Skeletal muscle satellite cell (primary cell): ENCODE measurements around the gene GMPR2.

Experiments used
- H3K27me3 ChIP-seq: 2 replicates; pipeline ENCODE4 v1.7.0; 2013; ENCODE audit warnings: low read length; ENCODE audit not compliant: control insufficient read depth, insufficient read depth
- H3K36me3 ChIP-seq: 2 replicates; pipeline ENCODE4 v1.7.0; 2013; ENCODE audit warnings: mild to moderate bottlenecking, control low read depth, low read length; ENCODE audit not compliant: insufficient read depth
- H3K4me1 ChIP-seq: 2 replicates; pipeline ENCODE4 v1.7.0; 2013; ENCODE audit warnings: low read length; ENCODE audit not compliant: control insufficient read depth, insufficient read depth
- H3K4me2 ChIP-seq: 2 replicates; pipeline ENCODE4 v1.7.0; 2013; ENCODE audit warnings: mild to moderate bottlenecking, low read length
- H3K4me3 ChIP-seq: 2 replicates; pipeline ENCODE4 v1.7.0; 2013; ENCODE audit warnings: low read length
- H3K9ac ChIP-seq: 2 replicates; pipeline ENCODE4 v1.7.0; 2013; ENCODE audit warnings: mild to moderate bottlenecking, low read depth, low read length, moderate library complexity
- H3K9me3 ChIP-seq: replicated peaks from 2 replicates; pipeline ENCODE4 v1.7.0; 2013; ENCODE audit warnings: mild to moderate bottlenecking, control low read depth, low read length

GMPR2 gene

DNA sequence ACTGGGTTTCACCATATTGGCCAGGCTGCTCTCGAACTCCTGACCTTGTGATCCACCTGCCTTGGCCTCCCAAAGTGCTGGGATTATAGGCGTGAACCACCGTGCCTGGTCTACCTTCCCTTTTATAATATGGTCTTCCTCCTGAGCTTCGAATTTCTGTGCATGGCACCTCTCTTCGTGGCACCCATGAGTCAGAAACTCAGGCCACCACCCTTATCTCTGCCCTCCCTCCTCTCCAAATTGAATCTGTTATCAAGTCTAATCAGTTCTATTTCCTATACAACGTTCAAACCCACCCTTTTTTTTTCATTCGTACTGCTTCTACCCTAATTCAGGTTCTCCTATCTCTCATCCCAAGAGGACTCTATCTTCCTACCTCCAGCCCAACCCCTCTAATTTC lies 14.7 kb downstream of the GMPR2 start:
- Histone ChIP-seq H3K36me3 (no peaks in the 10 kb centered on the region), H3K4me1 (peaks cover 8% of the 10 kb centered on the region), H3K9me3 (no peaks in the 10 kb centered on the region), H3K4me2 (no peak overlapping the region), H3K27me3 (no peaks in the 10 kb centered on the region), H3K9ac (no peak overlapping the region), H3K4me3 (no peak overlapping the region)

DNA sequence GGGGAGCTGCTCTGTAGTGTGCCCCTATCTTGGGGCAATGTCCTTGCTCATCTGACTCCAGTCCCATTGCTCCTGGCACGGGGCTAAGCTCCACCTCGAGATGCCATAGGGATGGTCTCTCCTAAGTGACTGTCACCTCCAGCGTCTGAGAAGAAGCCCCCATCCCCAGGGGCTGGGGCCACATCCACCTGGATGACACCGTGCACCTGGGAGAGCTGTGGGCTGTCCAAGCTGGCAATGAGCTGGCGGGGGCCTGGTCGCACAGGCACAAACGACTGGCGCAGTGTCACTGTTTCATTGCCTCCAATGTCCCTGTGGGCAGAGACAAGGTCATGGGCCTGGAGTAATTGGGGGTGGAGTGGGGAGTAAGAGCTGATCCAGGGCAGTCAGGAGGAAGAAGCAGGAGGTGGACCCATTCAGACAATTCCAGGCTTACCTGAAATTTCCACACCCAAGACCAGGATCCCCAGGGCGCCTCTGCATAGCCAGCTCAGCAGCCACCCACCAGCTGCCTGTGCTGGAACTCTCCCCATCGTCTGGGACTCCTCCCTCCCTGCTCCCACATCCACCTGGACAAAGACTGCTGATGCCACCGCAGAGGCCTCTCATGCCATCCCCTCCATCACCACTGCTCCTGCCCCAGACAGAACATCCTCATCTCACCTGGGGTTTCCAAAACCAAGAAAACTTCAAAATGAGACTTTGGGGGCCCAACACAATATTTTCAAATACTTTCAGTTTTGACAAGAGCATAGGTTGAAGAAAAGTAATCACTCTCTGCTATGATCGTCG lies 16.7 kb downstream of the GMPR2 start:
- Histone ChIP-seq H3K4me1 (no peaks in the 10 kb centered on the region), H3K9me3 (no peaks in the 10 kb centered on the region), H3K4me3 (no peak overlapping the region), H3K36me3 (no peaks in the 10 kb centered on the region), H3K4me2 (no peak overlapping the region), H3K27me3 (no peaks in the 10 kb centered on the region), H3K9ac (no peak overlapping the region)

DNA sequence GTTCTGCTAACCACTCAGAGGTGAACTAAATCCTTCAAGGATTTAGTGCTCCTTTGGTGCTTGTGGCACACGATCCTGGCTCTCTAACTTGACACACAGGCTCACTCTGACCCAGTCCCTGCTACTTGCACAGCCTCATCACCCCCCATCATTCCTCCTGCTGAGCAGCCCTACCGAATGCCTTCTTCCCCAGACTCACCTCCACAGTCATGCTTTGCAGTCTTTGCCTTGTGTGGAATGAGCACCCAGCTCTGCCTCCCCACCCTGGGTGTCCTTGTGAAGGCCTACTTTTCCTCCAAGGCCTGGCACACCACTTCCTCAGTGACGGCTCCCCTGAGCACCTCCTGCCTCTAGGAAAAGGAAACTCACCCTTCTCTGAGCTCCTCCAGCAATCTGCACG lies 17.6 kb downstream of the GMPR2 start:
- H3K9ac ChIP-seq, result no peak overlapping the region
- no peak overlapping the region for H3K4me2 ChIP-seq
- H3K4me1 ChIP-seq, result no peaks in the 10 kb centered on the region
- H3K9me3 ChIP-seq, result no peaks in the 10 kb centered on the region
- no peaks in the 10 kb centered on the region for H3K36me3 ChIP-seq
- H3K4me3 ChIP-seq, result no peak overlapping the region
- no peaks in the 10 kb centered on the region for H3K27me3 ChIP-seq

DNA sequence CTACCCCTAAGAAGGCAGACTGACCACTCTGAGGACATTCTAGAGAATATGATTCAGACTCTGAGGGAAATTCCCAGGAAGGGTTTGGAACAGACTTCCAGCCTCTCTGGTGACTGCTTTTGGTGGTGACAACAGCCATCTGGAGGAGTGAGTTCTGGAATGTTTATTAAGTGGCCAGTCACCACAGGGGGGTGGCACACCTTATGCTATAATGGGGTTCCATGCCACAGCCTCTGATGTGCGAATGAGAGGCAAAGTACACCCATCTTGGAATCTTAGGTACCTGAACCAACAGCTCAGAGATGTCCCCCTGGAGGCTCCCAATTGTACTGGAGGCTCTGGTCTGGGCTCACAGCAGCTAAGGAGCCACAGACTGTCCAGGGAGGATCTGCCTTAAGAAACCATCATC lies 19.2 kb downstream of the GMPR2 start:
- no peaks in the 10 kb centered on the region for H3K9me3 ChIP-seq
- H3K36me3 ChIP-seq, result no peaks in the 10 kb centered on the region
- no peaks in the 10 kb centered on the region for H3K27me3 ChIP-seq
- no peak overlapping the region for H3K4me3 ChIP-seq
- no peaks in the 10 kb centered on the region for H3K4me1 ChIP-seq
- H3K9ac ChIP-seq, result no peak overlapping the region
- no peak overlapping the region for H3K4me2 ChIP-seq

DNA sequence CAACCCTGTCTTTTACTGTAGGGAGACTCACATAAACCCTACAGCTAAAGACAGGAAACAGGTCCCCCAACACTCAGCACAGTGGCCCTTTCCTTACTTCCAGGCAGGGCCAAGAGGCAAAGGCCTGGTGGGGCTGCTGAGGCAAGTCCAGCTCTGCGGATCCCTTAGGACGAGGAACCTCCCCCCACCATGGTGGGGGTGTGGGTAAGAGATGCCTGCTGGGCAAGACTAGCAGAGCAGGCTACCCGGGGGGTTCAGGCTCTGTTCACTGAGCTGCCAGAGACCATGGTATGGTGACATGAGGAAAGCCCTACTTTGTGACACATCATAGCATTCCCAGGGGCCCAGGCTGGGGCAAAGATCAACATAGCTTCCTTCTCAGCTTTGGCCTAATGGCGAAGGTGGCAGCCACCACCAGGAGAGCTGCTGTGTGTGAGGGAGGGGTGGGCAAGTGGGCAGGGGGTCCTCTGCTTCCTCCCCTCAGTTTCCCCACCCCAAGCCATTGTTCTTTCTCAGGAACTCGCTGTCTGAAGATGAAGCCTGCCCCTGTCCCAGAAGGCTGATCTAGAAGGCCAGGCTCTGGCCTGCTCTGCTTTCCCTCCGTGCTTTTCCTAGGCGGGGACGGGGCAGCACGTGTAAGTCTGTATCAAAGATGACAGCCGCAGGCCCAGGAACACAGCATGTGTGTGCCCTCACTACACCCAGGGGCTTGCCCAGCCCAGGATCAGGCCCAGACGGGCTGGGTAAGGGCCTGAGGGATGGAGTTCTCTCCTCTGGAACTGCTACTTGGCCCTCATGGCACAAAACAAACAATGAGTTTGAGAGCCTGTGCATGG lies 19.8 kb downstream of the GMPR2 start:
- Histone ChIP-seq H3K36me3 (no peaks in the 10 kb centered on the region), H3K27me3 (no peaks in the 10 kb centered on the region), H3K4me2 (no peak overlapping the region), H3K9ac (no peak overlapping the region), H3K4me3 (no peak overlapping the region), H3K4me1 (no peaks in the 10 kb centered on the region), H3K9me3 (no peaks in the 10 kb centered on the region)

DNA sequence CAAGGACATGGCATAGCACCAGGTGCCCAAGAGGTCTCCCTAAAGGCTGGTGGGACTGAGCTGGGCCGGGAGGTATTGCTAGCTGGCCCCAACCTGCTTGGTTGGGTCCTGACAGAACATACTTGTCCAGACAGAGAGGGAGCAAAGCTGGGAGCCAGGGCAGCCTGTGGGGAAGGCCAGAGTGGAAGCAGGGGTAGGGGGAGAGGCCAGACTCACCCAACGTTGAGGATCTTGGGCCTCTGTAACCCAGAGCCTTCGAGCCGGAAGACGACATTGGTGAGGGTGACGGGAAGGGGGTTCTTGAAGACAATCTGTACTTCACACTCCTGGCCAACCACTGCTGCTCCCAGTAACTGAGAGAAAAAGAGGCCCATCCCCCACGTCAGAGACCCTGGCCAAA lies 21.2 kb downstream of the GMPR2 start:
- no peak overlapping the region for H3K4me3 ChIP-seq

DNA sequence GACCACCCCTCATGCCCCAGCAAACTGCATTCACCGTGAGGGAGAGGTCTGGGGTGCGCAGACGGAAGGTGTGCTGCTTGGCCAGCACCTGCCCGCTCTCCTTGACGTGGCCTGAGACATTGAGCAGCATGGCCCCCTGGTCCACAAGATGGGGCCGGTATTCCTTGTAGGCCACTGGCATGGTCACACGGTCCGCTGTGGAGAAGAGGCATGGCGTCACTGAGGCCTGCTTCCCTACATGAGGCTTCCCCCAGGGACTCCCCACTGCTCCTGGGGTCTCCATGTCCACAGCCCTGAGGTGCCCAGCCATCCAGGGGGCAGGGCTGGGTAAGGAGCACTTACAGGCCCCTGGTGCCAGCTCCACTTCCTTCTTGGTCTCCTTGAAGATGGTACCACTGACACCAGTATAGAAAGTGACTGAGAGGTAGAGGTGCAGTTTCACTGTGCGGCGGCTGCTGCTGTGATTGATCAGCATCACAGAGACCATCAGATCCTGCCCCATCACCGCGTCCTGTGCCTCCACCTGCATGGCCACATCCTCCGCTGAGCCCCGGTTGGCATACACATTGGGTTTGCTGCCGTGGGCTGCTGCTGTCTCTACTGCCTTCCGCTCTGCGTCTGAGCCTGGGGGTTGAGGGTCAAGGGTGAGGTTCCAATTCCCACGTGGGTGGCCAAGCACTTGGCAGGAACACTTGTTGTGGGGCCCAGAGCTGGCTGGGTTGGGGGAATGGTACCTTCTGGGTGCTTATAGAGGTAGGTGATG lies 22.1 kb downstream of the GMPR2 start:
- H3K4me1 ChIP-seq, result peaks cover 8% of the 10 kb centered on the region
- H3K27me3 ChIP-seq, result no peaks in the 10 kb centered on the region
- no peaks in the 10 kb centered on the region for H3K9me3 ChIP-seq
- H3K36me3 ChIP-seq, result no peaks in the 10 kb centered on the region
- H3K4me3 ChIP-seq, result no peak overlapping the region
- H3K9ac ChIP-seq, result no peak overlapping the region
- no peak overlapping the region for H3K4me2 ChIP-seq

More for the DNA sequence above, 21.2 kb downstream of the GMPR2 start:
- no peak overlapping the region for H3K4me2 ChIP-seq
- H3K36me3 ChIP-seq, result no peaks in the 10 kb centered on the region
- H3K9me3 ChIP-seq, result no peaks in the 10 kb centered on the region
- H3K4me1 ChIP-seq, result peaks cover 1% of the 10 kb centered on the region
- H3K27me3 ChIP-seq, result no peaks in the 10 kb centered on the region
- no peak overlapping the region for H3K9ac ChIP-seq

DNA sequence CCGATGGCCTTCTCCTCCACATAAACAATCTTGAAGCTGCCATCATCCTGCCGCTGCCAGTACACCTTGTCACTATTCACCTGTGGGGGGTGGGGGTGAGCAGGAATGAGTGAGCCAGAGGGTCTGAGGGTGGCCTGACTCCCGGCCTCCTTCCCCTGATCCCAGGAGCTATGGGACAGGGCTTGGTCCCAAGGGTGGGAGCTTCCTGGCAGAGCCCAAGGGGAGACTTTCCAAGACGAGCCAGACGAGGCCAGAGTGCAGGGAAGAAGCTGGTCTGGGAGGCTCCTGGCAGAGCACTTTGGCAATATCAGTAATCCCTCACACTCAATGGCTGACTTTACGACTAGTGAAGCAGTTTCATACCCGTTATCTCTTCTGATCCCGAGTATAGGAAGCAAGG lies 22.7 kb downstream of the GMPR2 start:
- no peaks in the 10 kb centered on the region for H3K27me3 ChIP-seq
- peaks cover 8% of the 10 kb centered on the region for H3K4me1 ChIP-seq
- H3K4me3 ChIP-seq, result no peak overlapping the region
- no peaks in the 10 kb centered on the region for H3K36me3 ChIP-seq
- no peaks in the 10 kb centered on the region for H3K9me3 ChIP-seq
- H3K4me2 ChIP-seq, result no peak overlapping the region
- no peak overlapping the region for H3K9ac ChIP-seq

DNA sequence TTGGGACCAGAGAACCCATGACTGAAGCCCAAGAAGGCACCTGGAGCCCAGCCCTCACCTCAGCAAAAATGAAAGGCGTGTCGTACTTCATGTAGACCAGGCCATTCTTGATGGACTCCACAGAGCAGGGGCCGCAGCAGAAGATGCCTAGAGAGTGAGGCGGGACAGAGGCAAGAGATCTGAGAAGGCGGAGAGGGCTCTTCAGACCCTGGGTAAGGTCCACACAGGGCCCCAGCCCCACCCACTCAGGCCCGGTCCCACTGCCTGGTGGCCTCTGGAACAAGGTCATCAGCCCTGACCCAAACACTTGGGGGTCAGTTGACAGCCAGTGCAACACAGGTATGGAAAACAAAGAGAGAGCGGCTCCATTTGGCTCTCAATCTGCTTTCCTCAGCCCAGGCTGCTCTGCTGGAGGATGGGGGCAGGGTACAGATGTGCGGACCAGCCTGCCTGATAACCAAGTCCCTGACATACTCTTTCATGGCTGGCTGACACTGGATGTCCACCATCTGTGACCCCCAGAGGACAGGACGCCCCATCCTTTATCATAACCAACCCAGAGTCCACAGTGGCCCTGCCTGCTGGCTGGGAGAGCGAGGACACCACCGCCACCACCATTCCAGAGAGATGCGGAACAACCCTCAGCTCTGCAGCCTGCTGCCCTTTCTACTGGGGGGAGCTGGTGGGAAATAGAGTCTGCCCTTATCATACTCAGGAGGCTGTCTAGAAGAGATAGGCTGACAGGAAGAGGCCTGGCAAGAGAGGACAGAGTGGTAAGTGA lies 23.4 kb downstream of the GMPR2 start:
- Histone ChIP-seq H3K9me3 (no peaks in the 10 kb centered on the region), H3K4me1 (peaks cover 8% of the 10 kb centered on the region), H3K4me2 (no peak overlapping the region), H3K9ac (no peak overlapping the region), H3K27me3 (no peaks in the 10 kb centered on the region), H3K4me3 (no peak overlapping the region), H3K36me3 (no peaks in the 10 kb centered on the region)

DNA sequence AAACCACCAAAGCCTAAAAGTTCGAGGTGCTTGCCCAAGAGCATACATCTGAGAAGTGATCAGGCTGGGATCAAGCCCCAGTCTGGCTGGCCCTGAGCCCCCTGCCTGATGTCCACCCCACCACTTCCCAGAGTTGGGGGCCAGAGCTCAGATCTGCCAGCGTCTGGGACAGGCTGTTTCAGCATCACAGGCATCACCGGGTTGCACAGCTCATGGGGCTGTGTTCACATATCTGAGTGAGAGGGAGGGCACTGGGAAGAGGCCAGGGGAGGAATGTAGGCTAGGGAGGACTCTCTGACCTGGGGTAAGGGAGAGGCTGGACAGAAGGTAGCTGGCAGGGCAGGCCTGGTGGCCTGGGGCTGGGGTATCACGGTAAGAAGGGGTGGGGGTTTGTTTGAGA lies 24.2 kb downstream of the GMPR2 start:
- no peak overlapping the region for H3K9ac ChIP-seq

DNA sequence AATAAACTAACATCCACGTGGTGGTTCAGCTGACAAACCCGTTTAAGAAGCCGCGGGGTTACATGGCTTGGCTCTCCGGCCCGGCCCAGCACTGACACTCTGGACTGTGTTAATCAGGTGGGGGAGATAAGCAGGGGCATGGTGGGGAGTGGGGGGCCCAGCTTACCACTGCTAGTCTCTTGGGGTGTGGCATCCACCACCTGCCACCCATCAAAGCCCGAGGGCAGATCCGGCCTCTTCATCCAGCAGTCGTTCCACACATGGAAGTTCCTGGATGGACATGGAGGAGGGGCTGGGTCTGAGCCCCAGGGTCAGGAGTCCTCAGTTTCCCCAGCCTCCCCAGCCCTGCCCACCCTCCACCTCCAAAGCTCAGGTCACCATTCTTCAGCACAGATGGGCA lies 25.4 kb downstream of the GMPR2 start:
- H3K27me3 ChIP-seq, result no peaks in the 10 kb centered on the region
- no peak overlapping the region for H3K4me2 ChIP-seq
- H3K4me3 ChIP-seq, result no peak overlapping the region
- no peak overlapping the region for H3K9ac ChIP-seq
- peaks cover 8% of the 10 kb centered on the region for H3K4me1 ChIP-seq
- no peaks in the 10 kb centered on the region for H3K9me3 ChIP-seq
- H3K36me3 ChIP-seq, result no peaks in the 10 kb centered on the region

More for the DNA sequence above, 24.2 kb downstream of the GMPR2 start:
- H3K27me3 ChIP-seq, result no peaks in the 10 kb centered on the region
- H3K4me1 ChIP-seq, result peaks cover 8% of the 10 kb centered on the region
- no peaks in the 10 kb centered on the region for H3K9me3 ChIP-seq
- no peak overlapping the region for H3K4me2 ChIP-seq
- no peaks in the 10 kb centered on the region for H3K36me3 ChIP-seq
- H3K4me3 ChIP-seq, result no peak overlapping the region
